ENCODE results near the gene SYNPR.

- no peak for TF ChIP-seq CTCF (IDR thresholded peaks at IDR 0.05)
- no peak for TF ChIP-seq POLR2AphosphoS5 (IDR thresholded peaks at IDR 0.05)
Observed at GRCh38 chr3:63611382-63611781, 333.3 kb downstream of the SYNPR start.
